Measurements from ENCODE around the gene CAPNS1.

CAPNS1 gene

DNA sequence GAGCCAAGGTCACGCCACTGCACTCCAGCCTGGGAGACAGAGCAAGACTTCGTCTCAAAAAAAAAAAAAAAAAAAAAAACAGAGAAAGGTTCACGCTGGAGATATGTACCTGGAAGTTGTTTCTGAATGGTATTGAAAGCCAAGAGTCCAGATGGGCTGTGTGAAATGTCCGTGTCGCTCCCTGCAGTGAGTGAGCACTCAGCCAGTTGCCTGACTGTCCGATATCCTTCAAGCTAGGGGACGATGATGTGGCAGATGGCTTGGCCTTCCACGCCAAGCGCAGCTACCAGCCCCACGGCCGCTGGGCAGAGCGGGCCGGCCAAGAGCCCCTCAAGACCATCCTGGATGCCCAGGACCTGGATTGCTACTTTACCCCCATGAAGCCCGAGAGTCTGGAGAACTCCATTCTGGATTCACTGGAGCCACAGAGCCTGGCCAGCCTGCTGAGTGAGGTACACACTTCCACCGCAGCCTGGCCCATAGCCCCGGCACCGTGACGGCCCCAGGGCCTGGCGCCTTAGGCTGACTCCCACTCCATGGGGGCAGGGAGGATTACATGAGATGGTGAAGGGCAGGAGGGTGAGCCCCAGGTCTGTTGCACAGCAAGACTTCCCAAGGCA lies 40.6 kb upstream of the CAPNS1 start:
- ChIA-PET POLR2A (no interaction called here), CTCF (no interaction called here)
- Histone ChIP-seq H3K27me3 (replicated peaks in 2 of 5; ENCODE audit: control insufficient read depth in 4 of 5, insufficient read depth in 5 of 5, low read length in 4 of 5) (no peaks in the 10 kb centered on the region), H3K27ac (ENCODE audit: insufficient read depth in 1 of 2, low read depth in 1 of 2, low read length in 2 of 2, poor library complexity in 1 of 2, severe bottlenecking in 2 of 2) (no peak overlapping the region), H3K36me3 (ENCODE audit: control insufficient read depth in 4 of 4, insufficient read depth in 4 of 4, low read length in 3 of 4) (peaks cover 6 to 74% (median 37%) of the 10 kb centered on the region in 4 experiments), H3K4me1 (ENCODE audit: control extremely low read depth in 1 of 4, control insufficient read depth in 4 of 4, insufficient read depth in 4 of 4, low read length in 3 of 4) (no peaks in the 10 kb centered on the region), H3K4me3 (ENCODE audit: control insufficient read depth in 1 of 7, extremely low read depth in 1 of 7, insufficient read depth in 4 of 7, low read depth in 2 of 7, low read length in 6 of 7) (no peak overlapping the region), H3K9me3 (ENCODE audit: control extremely low read depth in 1 of 5, control insufficient read depth in 4 of 5, insufficient read depth in 2 of 5, low read depth in 1 of 5, low read length in 4 of 5) (no peaks in the 10 kb centered on the region)
- WGBS (ENCODE audit: insufficient coverage), result 98% methylated on average over 17 of the region's 19 CpGs
- no peak for DNase-seq

DNA sequence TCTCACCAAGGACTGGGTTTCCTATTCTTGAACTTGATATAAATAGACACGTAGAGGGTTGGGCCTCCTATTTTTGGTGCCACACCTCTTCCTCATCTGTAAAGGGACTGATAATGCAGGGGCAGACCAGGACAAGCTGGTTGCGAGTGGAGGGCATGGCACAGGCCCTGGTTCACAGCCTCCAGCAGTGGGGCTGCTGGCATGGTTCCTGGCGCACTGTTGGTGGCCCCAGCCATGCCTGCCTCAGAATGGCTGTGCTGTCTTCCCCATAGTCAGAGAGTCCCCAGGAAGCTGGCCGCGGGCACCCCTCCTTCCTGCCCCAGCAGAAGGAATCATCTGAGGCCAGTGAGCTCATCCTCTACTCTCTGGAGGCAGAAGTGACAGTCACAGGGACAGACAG lies 39.4 kb upstream of the CAPNS1 start:
- ChIA-PET CTCF (no interaction called here), POLR2A (no interaction called here)
- Histone ChIP-seq H3K27ac (ENCODE audit: insufficient read depth in 1 of 2, low read depth in 1 of 2, low read length in 2 of 2, poor library complexity in 1 of 2, severe bottlenecking in 2 of 2) (no peak overlapping the region), H3K36me3 (ENCODE audit: control insufficient read depth in 4 of 4, insufficient read depth in 4 of 4, low read length in 3 of 4) (peaks cover 6 to 80% (median 39%) of the 10 kb centered on the region in 4 experiments), H3K4me3 (ENCODE audit: control insufficient read depth in 1 of 7, extremely low read depth in 1 of 7, insufficient read depth in 4 of 7, low read depth in 2 of 7, low read length in 6 of 7) (no peak overlapping the region), H3K9me3 (ENCODE audit: control extremely low read depth in 1 of 5, control insufficient read depth in 4 of 5, insufficient read depth in 2 of 5, low read depth in 1 of 5, low read length in 4 of 5) (no peaks in the 10 kb centered on the region), H3K27me3 (replicated peaks in 2 of 5; ENCODE audit: control insufficient read depth in 4 of 5, insufficient read depth in 5 of 5, low read length in 4 of 5) (no peaks in the 10 kb centered on the region), H3K4me1 (ENCODE audit: control extremely low read depth in 1 of 4, control insufficient read depth in 4 of 4, insufficient read depth in 4 of 4, low read length in 3 of 4) (no peaks in the 10 kb centered on the region)
- 72% methylated on average over 5 of the region's 5 CpGs for WGBS (ENCODE audit: insufficient coverage)
- peak; percentile 11 to 59 (median 41) for DNase-seq

DNA sequence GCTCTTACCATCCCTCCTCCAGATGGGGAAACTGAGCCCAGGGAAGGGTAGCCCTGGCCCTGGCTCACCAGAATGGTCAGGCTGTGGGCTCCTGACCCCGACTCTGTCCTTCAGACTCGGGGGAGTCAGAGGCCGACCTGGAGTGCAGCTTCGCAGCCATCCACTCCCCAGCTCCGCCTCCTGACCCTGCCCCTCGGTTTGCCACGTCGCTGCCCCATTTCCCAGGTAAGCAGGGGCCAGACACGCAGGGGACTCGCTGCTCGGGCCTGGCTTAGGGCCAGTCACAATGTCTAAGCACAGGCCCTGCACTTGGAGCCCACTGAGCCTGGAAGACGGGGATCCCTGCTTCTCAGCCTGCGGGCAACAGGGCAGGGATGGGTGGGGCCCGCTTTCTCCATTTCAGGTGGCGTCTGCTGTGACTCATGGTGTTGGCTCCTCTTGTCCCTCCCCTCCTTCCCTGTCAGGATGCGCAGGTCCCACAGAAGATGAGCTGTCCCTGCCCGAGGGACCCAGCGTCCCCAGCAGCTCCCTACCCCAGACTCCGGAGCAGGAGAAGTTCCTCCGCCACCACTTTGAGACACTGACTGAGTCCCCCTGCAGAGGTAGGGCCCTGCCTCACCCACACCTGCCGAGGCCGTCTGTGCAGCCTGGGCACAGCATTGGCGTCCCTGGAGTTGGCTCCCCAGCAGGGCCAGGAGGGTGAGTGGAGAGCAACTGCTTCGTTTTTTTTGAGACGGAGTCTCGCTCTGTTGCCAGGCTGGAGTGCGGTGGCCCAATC lies 38.1 kb upstream of the CAPNS1 start:
- DNase-seq, result no peak
- CTCF ChIA-PET, result no interaction called here
- Histone ChIP-seq H3K36me3 (ENCODE audit: control insufficient read depth in 4 of 4, insufficient read depth in 4 of 4, low read length in 3 of 4) (peaks cover 9 to 79% (median 40%) of the 10 kb centered on the region in 4 experiments), H3K4me3 (ENCODE audit: control insufficient read depth in 1 of 7, extremely low read depth in 1 of 7, insufficient read depth in 4 of 7, low read depth in 2 of 7, low read length in 6 of 7) (no peak overlapping the region), H3K4me1 (ENCODE audit: control extremely low read depth in 1 of 4, control insufficient read depth in 4 of 4, insufficient read depth in 4 of 4, low read length in 3 of 4) (no peaks in the 10 kb centered on the region), H3K9me3 (ENCODE audit: control extremely low read depth in 1 of 5, control insufficient read depth in 4 of 5, insufficient read depth in 2 of 5, low read depth in 1 of 5, low read length in 4 of 5) (no peaks in the 10 kb centered on the region), H3K27ac (ENCODE audit: insufficient read depth in 1 of 2, low read depth in 1 of 2, low read length in 2 of 2, poor library complexity in 1 of 2, severe bottlenecking in 2 of 2) (no peak overlapping the region), H3K27me3 (replicated peaks in 2 of 5; ENCODE audit: control insufficient read depth in 4 of 5, insufficient read depth in 5 of 5, low read length in 4 of 5) (no peaks in the 10 kb centered on the region)
- WGBS (ENCODE audit: insufficient coverage), result 98% methylated on average over 23 of the region's 27 CpGs
- POLR2A ChIA-PET, result no interaction called here

DNA sequence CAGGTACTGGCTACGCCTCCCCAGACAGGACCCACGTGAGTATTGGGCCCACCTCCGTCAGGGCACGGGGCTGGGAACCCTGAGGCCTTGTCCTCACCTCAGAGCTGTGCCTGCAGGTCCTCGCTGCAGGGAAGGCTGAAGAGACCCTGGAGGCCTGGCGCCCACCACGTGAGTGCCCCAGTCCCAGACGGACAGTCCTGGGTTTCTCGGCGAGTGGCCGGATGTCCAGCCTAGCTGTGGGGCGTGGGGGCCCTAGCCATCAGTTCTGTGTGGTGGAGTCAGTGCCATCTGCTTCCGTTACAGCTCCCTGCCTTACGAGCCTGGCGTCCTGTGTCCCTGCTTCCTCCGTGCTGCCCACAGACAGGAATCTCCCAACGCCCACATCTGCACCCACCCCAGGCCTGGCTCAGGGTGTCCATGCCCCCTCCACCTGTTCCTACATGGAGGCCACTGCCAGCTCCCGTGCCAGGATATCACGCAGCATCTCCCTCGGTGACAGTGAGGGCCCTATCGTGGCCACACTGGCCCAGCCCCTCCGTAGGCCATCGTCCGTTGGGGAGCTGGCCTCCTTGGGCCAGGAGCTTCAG lies 36.7 kb upstream of the CAPNS1 start:
- Histone ChIP-seq H3K4me1 (ENCODE audit: control extremely low read depth in 1 of 4, control insufficient read depth in 4 of 4, insufficient read depth in 4 of 4, low read length in 3 of 4) (no peaks in the 10 kb centered on the region), H3K4me3 (ENCODE audit: control insufficient read depth in 1 of 7, extremely low read depth in 1 of 7, insufficient read depth in 4 of 7, low read depth in 2 of 7, low read length in 6 of 7) (no peak overlapping the region), H3K36me3 (ENCODE audit: control insufficient read depth in 4 of 4, insufficient read depth in 4 of 4, low read length in 3 of 4) (peaks cover 5 to 75% (median 37%) of the 10 kb centered on the region in 4 experiments), H3K9me3 (ENCODE audit: control extremely low read depth in 1 of 5, control insufficient read depth in 4 of 5, insufficient read depth in 2 of 5, low read depth in 1 of 5, low read length in 4 of 5) (no peaks in the 10 kb centered on the region), H3K27ac (ENCODE audit: insufficient read depth in 1 of 2, low read depth in 1 of 2, low read length in 2 of 2, poor library complexity in 1 of 2, severe bottlenecking in 2 of 2) (no peak overlapping the region), H3K27me3 (replicated peaks in 2 of 5; ENCODE audit: control insufficient read depth in 4 of 5, insufficient read depth in 5 of 5, low read length in 4 of 5) (no peaks in the 10 kb centered on the region)
- DNase-seq, result no peak
- ChIA-PET POLR2A (interaction anchor here (0.6 to 1.4 kb wide), 2 partner anchors 12 to 30 kb away, joined by 3 read pairs; no protein-coding TSS in a partner anchor), CTCF (interaction anchor here (0.8 kb wide), 1 partner anchor 13 kb away, joined by 3 read pairs; no protein-coding TSS in a partner anchor)
- WGBS (ENCODE audit: insufficient coverage), result 99% methylated on average over 21 of the region's 24 CpGs

DNA sequence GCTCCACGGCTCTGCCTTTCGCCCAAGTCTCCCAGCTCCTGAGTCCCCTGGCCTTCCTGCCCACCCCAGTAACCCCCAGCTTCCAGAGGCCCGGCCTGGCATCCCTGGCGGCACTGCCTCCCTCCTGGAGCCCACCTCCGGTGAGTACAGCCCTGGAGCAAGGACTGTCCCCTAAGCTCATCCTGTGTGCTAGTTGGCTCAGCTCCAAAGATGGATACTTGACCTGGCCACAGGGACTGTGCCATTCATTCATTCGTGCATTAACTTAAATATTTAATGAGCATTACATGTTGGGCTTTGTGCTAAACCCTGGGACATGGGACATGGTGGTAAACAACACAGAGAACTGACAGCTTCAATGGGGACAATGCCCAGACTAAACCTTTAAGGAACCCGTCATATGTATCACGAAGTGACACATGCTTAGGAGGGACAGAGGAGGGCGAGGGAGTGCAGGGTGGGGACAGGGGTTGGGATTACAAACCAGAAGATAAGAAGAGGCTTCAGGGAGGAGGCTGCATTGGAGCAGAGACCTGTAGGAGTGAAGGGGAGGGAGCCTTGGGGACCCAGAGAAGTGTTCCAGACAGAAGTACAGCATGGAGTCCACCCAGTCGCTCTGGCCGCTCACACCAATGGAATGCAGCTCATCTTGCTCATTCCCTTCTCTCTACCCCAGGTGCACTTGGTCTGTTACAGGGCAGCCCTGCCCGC lies 35.9 kb upstream of the CAPNS1 start:
- no peaks in the 10 kb centered on the region for H3K9me3 ChIP-seq (ENCODE audit: control extremely low read depth in 1 of 5, control insufficient read depth in 4 of 5, insufficient read depth in 2 of 5, low read depth in 1 of 5, low read length in 4 of 5)
- POLR2A ChIA-PET, result interaction anchor here (0.6 to 1.4 kb wide), 2 partner anchors 12 to 31 kb away, joined by 3 read pairs; no protein-coding TSS in a partner anchor
- H3K36me3 ChIP-seq (ENCODE audit: control insufficient read depth in 4 of 4, insufficient read depth in 4 of 4, low read length in 3 of 4), result peaks cover 5 to 77% (median 37%) of the 10 kb centered on the region in 4 experiments
- H3K4me3 ChIP-seq (ENCODE audit: control insufficient read depth in 1 of 7, extremely low read depth in 1 of 7, insufficient read depth in 4 of 7, low read depth in 2 of 7, low read length in 6 of 7), result no peak overlapping the region
- WGBS (ENCODE audit: insufficient coverage), result 97% methylated on average over 10 of the region's 12 CpGs
- no peak overlapping the region for H3K27ac ChIP-seq (ENCODE audit: insufficient read depth in 1 of 2, low read depth in 1 of 2, low read length in 2 of 2, poor library complexity in 1 of 2, severe bottlenecking in 2 of 2)
- H3K4me1 ChIP-seq (ENCODE audit: control extremely low read depth in 1 of 4, control insufficient read depth in 4 of 4, insufficient read depth in 4 of 4, low read length in 3 of 4), result no peaks in the 10 kb centered on the region
- CTCF ChIA-PET, result interaction anchor here (0.8 kb wide), 2 partner anchors 14 to 43 kb away, joined by 3 read pairs; no protein-coding TSS in a partner anchor
- H3K27me3 ChIP-seq (replicated peaks in 2 of 5; ENCODE audit: control insufficient read depth in 4 of 5, insufficient read depth in 5 of 5, low read length in 4 of 5), result no peaks in the 10 kb centered on the region
- DNase-seq, result no peak

DNA sequence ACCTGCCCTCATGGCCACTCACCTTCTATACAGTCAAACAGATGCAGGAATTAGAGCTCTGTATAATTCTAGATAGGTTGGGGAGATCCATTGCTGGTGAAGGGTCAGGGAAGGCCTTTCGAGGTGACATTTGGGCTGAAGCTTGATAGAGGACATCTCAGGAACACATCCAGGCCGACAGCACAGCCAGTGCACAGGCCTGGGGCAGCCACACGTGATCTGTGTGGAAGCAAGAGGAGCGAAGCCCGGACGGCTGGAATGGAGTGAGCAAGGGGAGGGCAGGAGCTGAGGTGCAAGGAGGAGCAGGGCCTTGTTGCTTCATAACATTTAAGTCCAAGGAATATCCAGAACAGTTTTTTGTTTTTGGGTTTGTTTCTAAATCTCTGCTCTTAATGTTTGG lies 33.4 kb upstream of the CAPNS1 start:
- Histone ChIP-seq H3K36me3 (ENCODE audit: control insufficient read depth in 4 of 4, insufficient read depth in 4 of 4, low read length in 3 of 4) (peaks cover 3 to 62% (median 34%) of the 10 kb centered on the region in 4 experiments), H3K27me3 (replicated peaks in 2 of 5; ENCODE audit: control insufficient read depth in 4 of 5, insufficient read depth in 5 of 5, low read length in 4 of 5) (no peaks in the 10 kb centered on the region), H3K9me3 (ENCODE audit: control extremely low read depth in 1 of 5, control insufficient read depth in 4 of 5, insufficient read depth in 2 of 5, low read depth in 1 of 5, low read length in 4 of 5) (no peaks in the 10 kb centered on the region), H3K4me1 (ENCODE audit: control extremely low read depth in 1 of 4, control insufficient read depth in 4 of 4, insufficient read depth in 4 of 4, low read length in 3 of 4) (no peaks in the 10 kb centered on the region), H3K4me3 (ENCODE audit: control insufficient read depth in 1 of 7, extremely low read depth in 1 of 7, insufficient read depth in 4 of 7, low read depth in 2 of 7, low read length in 6 of 7) (no peak overlapping the region), H3K27ac (ENCODE audit: insufficient read depth in 1 of 2, low read depth in 1 of 2, low read length in 2 of 2, poor library complexity in 1 of 2, severe bottlenecking in 2 of 2) (no peak overlapping the region)
- no peak for DNase-seq
- 99% methylated on average over 6 of the region's 6 CpGs for WGBS (ENCODE audit: insufficient coverage)
- ChIA-PET CTCF (interaction anchor here (1.3 kb wide), 1 partner anchor 27 kb away, joined by 5 read pairs; no protein-coding TSS in a partner anchor), POLR2A (no interaction called here)
